GM15510 (cell line): Measurements from ENCODE around the gene TBC1D1.

Source experiments
- POLR2A ChIP-seq: IDR thresholded peaks from 3 replicates; pipeline ENCODE4 v1.6.1; 2011; ENCODE audit warnings: borderline replicate concordance; ENCODE audit not compliant: insufficient read length; ENCODE audit errors: extremely low read depth

The TBC1D1 gene

GRCh38 chr4:37890801-37891259 is at the start of gene TBC1D1:
Gene TBC1D1, plus strand, starts transcription at chr4:37891084. Its CDS starts 11,012 bp downstream, at chr4:37902096.
- TF ChIP-seq POLR2A: no peak

DNA sequence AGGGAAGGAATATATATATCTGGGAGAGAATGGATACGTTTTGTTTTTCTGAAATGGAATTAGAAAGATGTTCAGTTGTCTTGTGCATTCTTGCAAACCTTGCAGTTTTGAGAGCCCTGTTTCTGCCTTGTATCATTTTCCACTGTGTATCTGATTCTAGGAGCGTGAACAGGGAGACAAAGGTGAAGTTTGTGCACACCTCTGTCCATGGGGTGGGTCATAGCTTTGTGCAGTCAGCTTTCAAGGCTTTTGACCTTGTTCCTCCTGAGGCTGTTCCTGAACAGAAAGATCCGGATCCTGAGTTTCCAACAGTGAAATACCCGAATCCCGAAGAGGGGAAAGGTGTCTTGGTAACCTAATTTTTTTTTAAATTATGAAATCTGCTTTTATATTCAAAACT is 46.7 kb upstream of the TBC1D1 start:
- TF ChIP-seq POLR2A: no peak

GRCh38 chr4:37845201-37845600 is 45.7 kb upstream of the TBC1D1 start:
- no peak for TF ChIP-seq POLR2A

DNA sequence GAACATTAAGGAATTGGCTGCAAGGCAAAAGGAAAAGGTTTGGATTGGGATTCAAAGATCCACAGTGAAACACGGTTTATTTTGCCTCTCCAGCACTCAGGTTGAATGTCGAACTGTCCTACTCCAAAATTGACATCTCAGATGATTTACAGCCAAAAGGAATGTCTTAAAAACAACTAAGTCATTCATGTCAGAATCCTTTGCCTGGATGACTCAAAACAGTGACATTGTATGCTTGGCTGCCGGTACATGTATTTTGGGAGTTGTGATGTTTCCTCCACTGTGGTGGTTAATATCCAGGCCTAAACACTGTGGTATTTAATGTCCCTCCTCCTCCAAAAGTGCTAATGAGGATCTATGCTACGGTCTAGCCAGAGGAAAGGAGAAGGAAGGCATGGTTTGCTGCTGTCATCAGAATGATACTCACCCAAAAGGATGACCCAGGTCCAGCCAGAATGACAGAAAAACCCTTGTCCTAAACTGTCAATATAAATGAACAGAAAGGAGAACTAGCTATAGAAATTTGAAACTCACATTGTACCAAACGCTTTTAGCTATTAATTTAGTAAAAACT is 43.5 kb upstream of the TBC1D1 start:
- TF ChIP-seq POLR2A: no peak

- TF ChIP-seq POLR2A: no peak
Measured at GRCh38 chr4:37852376-37852775, 38.5 kb upstream of the TBC1D1 start.

DNA sequence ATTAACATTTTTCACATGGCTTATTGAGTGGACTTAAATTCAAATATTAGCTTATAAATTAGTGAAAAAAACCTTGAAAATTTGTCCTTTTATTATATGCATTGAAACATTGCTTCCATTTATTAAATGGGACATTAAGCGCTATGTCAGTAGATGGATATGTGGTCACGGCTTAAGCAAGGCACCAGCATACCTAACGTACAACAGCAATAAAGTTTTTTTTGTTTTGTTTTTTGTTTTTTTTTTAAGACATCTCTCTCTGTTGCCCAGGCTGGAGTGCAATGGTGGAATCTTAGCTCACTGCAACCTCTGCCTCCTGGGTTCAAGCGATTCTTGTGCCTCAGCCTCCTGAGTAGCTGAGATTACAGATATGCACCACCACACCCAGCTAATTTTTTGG is 32.8 kb upstream of the TBC1D1 start:
- no peak for TF ChIP-seq POLR2A

GRCh38 chr4:37858872-37859271 is 32.0 kb upstream of the TBC1D1 start:
- TF ChIP-seq POLR2A: no peak

- no peak for TF ChIP-seq POLR2A
Measured at GRCh38 chr4:37860266-37860665, 30.6 kb upstream of the TBC1D1 start.

- TF ChIP-seq POLR2A: no peak
Measured at GRCh38 chr4:37862961-37863360, 27.9 kb upstream of the TBC1D1 start.

GRCh38 chr4:37864786-37865185 is 26.1 kb upstream of the TBC1D1 start:
- TF ChIP-seq POLR2A: no peak

DNA sequence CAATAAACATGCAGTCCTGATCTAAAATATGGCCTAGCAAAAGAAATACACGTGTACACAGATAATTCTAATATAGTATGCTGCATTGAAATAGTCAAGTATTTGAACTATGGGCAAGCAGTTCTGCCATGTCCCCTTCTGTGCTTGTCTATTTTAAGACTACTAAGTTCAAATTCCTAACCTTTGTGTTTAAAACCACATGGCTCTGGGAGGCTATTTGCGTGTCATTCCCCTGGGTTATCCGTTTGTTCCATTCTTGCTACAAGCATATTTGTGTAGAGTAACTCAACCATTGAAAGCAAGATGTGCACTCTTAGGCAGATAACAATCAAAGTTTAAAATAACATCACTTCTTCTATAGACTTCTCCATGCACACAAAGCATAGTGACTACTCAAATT is 25.4 kb upstream of the TBC1D1 start:
- TF ChIP-seq POLR2A: no peak

DNA sequence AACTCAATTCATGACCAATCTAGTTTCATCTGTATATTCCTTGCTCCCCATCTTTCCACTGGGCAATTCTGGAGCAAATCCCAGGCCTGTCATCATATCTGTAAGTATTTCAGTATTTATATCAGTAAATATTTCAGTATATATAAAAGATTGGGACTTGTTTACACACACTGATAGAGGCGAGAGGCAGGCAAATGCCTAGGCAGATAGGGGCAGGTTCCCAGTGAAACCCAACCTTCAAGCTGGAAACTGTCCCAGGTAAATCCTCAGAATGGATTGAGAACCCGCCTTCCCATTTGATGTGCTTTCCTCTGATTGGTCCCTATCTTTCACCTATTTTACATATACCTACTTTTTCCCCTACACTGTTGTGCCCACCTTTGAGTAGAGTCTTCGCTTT is 23.8 kb upstream of the TBC1D1 start:
- no peak for TF ChIP-seq POLR2A

DNA sequence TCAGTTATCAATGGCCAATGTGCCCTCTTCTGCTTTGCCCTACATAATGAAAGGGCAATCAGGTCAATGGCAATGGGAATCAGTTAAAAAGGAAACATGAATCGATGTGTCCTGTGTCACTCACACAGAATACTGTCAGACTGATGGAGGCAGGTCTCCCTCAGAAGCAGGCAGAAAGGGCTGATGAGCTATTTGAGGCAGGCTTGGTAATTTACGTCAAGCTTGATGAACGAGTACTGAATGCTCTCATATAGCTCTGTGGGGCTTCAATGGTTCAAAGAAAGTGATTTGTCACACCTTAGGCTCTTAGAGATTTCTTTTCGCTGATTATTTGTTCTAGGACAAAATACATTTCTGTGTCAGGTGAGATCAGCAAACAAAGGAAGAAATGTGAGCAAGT is 22.6 kb upstream of the TBC1D1 start:
- TF ChIP-seq POLR2A: no peak

GRCh38 chr4:37872310-37872988 is 18.4 kb upstream of the TBC1D1 start:
- TF ChIP-seq POLR2A: no peak

DNA sequence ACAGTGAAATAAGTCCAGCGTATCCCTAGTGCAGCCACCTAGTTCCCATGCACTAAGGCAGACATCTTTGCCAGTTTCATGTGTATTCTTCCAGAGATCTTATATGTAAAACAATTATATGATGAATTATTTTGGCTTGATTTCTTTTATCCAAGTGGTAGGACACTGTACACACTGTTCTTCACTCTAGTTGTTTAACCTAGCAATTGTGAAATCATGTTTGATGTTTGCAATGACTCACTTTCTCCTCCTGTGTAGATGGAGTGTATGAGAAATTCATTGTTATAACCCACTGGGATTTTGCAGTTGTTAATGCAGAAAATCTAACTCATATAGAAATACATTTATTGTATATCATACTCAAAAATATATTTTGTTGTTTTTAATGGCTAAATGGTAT is 17.5 kb upstream of the TBC1D1 start:
- no peak for TF ChIP-seq POLR2A

DNA sequence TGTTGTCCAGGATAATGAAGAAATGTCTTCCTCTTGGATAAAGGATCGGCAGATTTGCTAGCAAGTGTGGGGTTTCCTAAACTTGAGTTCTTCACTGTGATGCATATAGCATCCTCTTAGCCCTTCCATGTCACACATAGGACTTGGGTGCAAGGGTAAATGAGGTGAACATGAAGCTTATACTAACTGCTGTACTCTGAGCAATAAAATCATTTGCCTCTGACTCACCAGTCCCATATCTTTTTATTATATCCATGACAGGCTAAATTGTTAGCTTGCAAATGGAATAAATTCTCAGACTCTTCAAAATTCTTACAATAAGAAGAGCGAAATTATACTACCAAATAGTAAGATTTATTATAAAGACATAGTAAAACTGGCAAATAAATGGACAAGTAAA is 14.7 kb upstream of the TBC1D1 start:
- TF ChIP-seq POLR2A: no peak
